Lower leg skin (tissue), 4 donors: ENCODE measurements around the gene IL24. TPM values are rescaled to one million over a fixed set of nuclear protein-coding genes. Genes with fewer than 3 reads are reported as not detected.

Experiments used
- DNase-seq, 2 donors: peaks; one replicate each; pipeline ENCODE4 v3.0.0-alpha.2; 2019; ENCODE audit warnings: low spot score in 2 of 2
- H3K4me3 ChIP-seq: fragments of 200-600 bp; sonication (generic); 2 replicates; pipeline ENCODE4 v1.5.1; 2017; ENCODE audit warnings: mild to moderate bottlenecking, low read depth; ENCODE audit not compliant: poor library complexity, severe bottlenecking
- CTCF ChIP-seq, 3 donors: fragments of 450-650 bp; IDR thresholded peaks; one replicate each; pipeline ENCODE4 v1.5.1; 2016; ENCODE audit warnings: antibody characterized with exemption in 3 of 3, mild to moderate bottlenecking in 3 of 3, moderate library complexity in 2 of 3
- POLR2A ChIP-seq, 2 donors: fragments of 450-650 bp; IDR thresholded peaks; one replicate each; pipeline ENCODE4 v1.6.1; 2016 to 2017; ENCODE audit warnings: antibody characterized with exemption in 2 of 2, mild to moderate bottlenecking in 1 of 2, moderate library complexity in 1 of 2
- WGBS, 2 donors: methylation state at CpG; one replicate each; pipeline ENCODE4 v1.1.5; 2018; 5-methylcytosine and 5-hydroxymethylcytosine counted together
- intact Hi-C: fragments of 100-400 bp; cut with DNase I; formaldehyde crosslinking; loops from one replicate; pipeline ENCODE4 v1.15.0; 2023; ENCODE audit warnings: low total_unique reads
- total RNA-seq, 4 donors: library from RNA; depleted of rRNA; stranded (reverse); fragments of >200 nt; gene quantifications; one replicate each; pipeline ENCODE4 v1.1.0, GENCODE V29; 2016

Gene IL24
- total RNA-seq, 4 donors from 2014 or later, result not detected

DNA sequence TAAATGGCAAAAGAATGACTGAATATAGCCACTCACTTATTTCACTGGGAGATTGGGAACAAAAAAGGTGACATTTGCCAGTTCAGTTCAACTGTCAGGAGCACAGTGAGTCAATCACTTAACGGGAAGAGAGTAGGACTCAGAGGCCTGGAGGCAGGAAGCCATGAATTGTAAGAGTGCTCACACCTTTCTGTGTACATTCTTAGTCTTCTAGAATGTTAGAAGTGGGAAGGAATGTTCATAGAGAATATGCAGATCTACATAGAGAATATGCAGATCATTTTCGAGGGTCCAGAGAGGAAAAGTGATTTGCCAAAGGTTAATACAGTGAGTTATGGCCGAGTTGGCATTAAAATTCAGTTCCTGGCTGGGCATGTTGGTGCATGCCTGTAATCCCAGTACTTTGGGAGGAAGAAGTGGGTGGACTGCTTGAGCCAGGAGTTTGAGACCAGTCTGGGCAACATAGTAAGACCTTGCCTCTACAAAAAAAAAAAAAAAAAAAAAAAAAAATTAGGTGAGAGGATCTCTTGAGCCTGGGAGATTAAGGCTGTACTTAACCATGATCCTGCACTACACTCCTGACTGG is 23.5 kb upstream of the IL24 start:
- no peak for DNase-seq
- intact Hi-C loops, result no loop called here
- 54 to 60% methylated on average over 3 of the region's 3 CpGs for WGBS, 2 donors
- H3K4me3 ChIP-seq, result no peak overlapping the region
- TF ChIP-seq POLR2A (IDR thresholded peaks at IDR 0.05) (no peak), CTCF (IDR thresholded peaks at IDR 0.05) (no peak)

DNA sequence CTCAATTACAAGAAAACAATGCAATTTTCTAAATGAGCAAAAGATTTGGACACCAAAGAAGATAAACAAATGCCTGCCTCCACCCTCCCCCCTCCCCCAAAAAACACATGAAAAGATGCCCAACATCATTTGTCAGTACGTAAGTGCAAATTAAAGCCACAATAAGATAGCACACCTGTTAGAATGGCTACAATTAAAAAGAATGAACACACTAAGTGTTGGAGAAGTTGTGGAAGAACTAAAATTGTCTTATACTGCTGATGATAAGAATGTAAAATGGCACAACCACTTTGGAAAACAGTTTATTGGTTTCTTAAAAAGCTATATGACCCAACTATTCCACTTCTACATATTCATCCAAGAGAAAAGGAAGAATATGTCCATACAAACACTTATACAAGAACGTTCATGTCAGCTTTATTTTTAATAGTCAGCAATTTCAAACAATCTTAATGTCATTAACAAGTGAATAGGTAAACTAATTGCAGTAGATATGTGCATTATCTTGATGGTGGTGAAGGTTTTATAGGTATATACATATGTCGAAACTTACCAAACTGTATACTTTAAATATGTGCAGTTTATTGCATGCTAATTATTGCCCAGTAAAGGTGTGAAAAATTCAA is 21.4 kb upstream of the IL24 start:
- 75 to 83% methylated on average over 3 of the region's 3 CpGs for WGBS, 2 donors
- no peak for DNase-seq
- no peak for TF ChIP-seq CTCF (IDR thresholded peaks at IDR 0.05)
- H3K4me3 ChIP-seq, result no peak overlapping the region
- intact Hi-C loops, result no loop called here

GRCh38 chr1:206878456-206878855 is 18.8 kb upstream of the IL24 start:
- DNase-seq, result no peak

DNA sequence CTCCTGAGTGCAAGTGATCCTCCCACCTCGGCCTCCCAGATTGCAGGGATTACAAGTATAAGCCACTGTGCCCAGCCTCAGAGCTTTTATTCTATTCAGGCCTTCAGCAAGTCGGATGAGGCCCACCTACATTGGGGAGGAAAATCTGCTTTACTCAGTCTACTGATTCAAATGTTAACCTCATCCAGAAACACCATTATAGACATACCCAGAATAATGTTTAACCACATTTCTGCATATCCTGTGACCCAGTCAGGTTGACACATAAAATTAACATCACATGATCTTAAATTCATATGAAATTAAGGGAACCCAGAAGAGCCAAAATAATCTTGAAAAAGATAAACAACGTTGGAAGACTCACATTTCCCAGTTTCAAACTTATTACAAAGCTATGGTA is 16.9 kb upstream of the IL24 start:
- no peak for DNase-seq
- no peak overlapping the region for H3K4me3 ChIP-seq
- no peak for TF ChIP-seq CTCF (IDR thresholded peaks at IDR 0.05)
- 74 to 81% methylated on average over 3 of the region's 3 CpGs for WGBS, 2 donors
- intact Hi-C loops, result no loop called here

More at GRCh38 chr1:206878456-206878855, 18.8 kb upstream of the IL24 start:
- TF ChIP-seq POLR2A (IDR thresholded peaks at IDR 0.05) (no peak), CTCF (IDR thresholded peaks at IDR 0.05) (no peak)
- H3K4me3 ChIP-seq, result no peak overlapping the region
- intact Hi-C loops, result no loop called here

- 75 to 80% methylated on average over 3 of the region's 3 CpGs for WGBS, 2 donors
- no peak for DNase-seq
- intact Hi-C loops, result no loop called here
- TF ChIP-seq POLR2A (IDR thresholded peaks at IDR 0.05) (no peak), CTCF (IDR thresholded peaks at IDR 0.05) (no peak)
- H3K4me3 ChIP-seq, result no peak overlapping the region
These were observed 14.7 kb upstream of the IL24 start for GRCh38 chr1:206882555-206882954.

DNA sequence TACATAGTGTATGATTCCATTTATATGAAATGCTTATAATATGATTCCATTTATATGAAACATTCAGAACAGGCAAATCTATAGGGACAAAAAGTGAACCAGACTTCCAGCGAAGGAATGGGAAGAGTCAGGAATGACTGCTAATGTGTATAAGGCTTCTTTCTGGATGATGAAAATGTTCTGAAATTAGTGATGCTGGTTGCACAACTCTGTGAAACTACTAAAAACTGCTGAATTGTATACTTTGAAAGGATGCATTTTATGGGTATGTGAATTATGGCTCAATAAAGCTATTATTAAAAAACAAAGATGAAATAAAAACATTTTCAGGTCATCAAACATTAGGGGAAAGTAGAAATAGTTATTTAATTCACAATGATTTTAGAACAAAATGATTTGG is 14.1 kb upstream of the IL24 start:
- 97 to 100% methylated on average over 1 of the region's 1 CpG for WGBS, 2 donors
- no peak for DNase-seq
- TF ChIP-seq CTCF (IDR thresholded peaks at IDR 0.05) (no peak), POLR2A (IDR thresholded peaks at IDR 0.05) (no peak)
- no peak overlapping the region for H3K4me3 ChIP-seq
- intact Hi-C loops, result no loop called here
